ENCODE measurements around the gene KIF6.

The KIF6 gene

GRCh38 chr6:39426073-39426456 is 299.1 kb downstream of the KIF6 start:
- no peak for DNase-seq (ENCODE audit: extremely low read depth in 1 of 2, low read depth in 1 of 2)

- no peak for DNase-seq (ENCODE audit: extremely low read depth in 1 of 2, low read depth in 1 of 2)
Measured at GRCh38 chr6:39425346-39426072, 299.7 kb downstream of the KIF6 start.

GRCh38 chr6:39424831-39425230 is 300.4 kb downstream of the KIF6 start:
- DNase-seq (ENCODE audit: extremely low read depth in 1 of 2, low read depth in 1 of 2) = no peak

GRCh38 chr6:39422238-39422637 is 303.0 kb downstream of the KIF6 start:
- DNase-seq (ENCODE audit: extremely low read depth in 1 of 2, low read depth in 1 of 2) = no peak

- no peak for DNase-seq (ENCODE audit: extremely low read depth in 1 of 2, low read depth in 1 of 2)
Measured at GRCh38 chr6:39421383-39422225, 303.6 kb downstream of the KIF6 start.

GRCh38 chr6:39420300-39421265 is 304.6 kb downstream of the KIF6 start:
- no peak for DNase-seq (ENCODE audit: extremely low read depth in 1 of 2, low read depth in 1 of 2)

GRCh38 chr6:39419607-39420006 is 305.6 kb downstream of the KIF6 start:
- DNase-seq (ENCODE audit: extremely low read depth in 1 of 2, low read depth in 1 of 2) = no peak

- DNase-seq (ENCODE audit: extremely low read depth in 1 of 2, low read depth in 1 of 2) = no peak
Measured at GRCh38 chr6:39417440-39417839, 307.8 kb downstream of the KIF6 start.

- DNase-seq (ENCODE audit: extremely low read depth in 1 of 2, low read depth in 1 of 2) = no peak
Measured at GRCh38 chr6:39416728-39417127, 308.5 kb downstream of the KIF6 start.

GRCh38 chr6:39416026-39416425 is 309.2 kb downstream of the KIF6 start:
- no peak for DNase-seq (ENCODE audit: extremely low read depth in 1 of 2, low read depth in 1 of 2)

GRCh38 chr6:39415482-39415881 is 309.7 kb downstream of the KIF6 start:
- DNase-seq (ENCODE audit: extremely low read depth in 1 of 2, low read depth in 1 of 2) = no peak

GRCh38 chr6:39411465-39411864 is 313.7 kb downstream of the KIF6 start:
- no peak for DNase-seq (ENCODE audit: extremely low read depth in 1 of 2, low read depth in 1 of 2)

GRCh38 chr6:39411001-39411400 is 314.2 kb downstream of the KIF6 start:
- no peak for DNase-seq (ENCODE audit: extremely low read depth in 1 of 2, low read depth in 1 of 2)

- DNase-seq (ENCODE audit: extremely low read depth in 1 of 2, low read depth in 1 of 2) = no peak
Measured at GRCh38 chr6:39409889-39410288, 315.3 kb downstream of the KIF6 start.

- DNase-seq (ENCODE audit: extremely low read depth in 1 of 2, low read depth in 1 of 2) = no peak
Measured at GRCh38 chr6:39407446-39407993, 317.7 kb downstream of the KIF6 start.

GRCh38 chr6:39404312-39404711 is 320.9 kb downstream of the KIF6 start:
- no peak for DNase-seq (ENCODE audit: extremely low read depth in 1 of 2, low read depth in 1 of 2)

- DNase-seq (ENCODE audit: extremely low read depth in 1 of 2, low read depth in 1 of 2) = no peak
Measured at GRCh38 chr6:39403304-39403703, 321.9 kb downstream of the KIF6 start.

- DNase-seq (ENCODE audit: extremely low read depth in 1 of 2, low read depth in 1 of 2) = no peak
Measured at GRCh38 chr6:39402239-39402751, 322.9 kb downstream of the KIF6 start.

- DNase-seq (ENCODE audit: extremely low read depth in 1 of 2, low read depth in 1 of 2) = no peak
Measured at GRCh38 chr6:39401376-39401775, 323.8 kb downstream of the KIF6 start.

GRCh38 chr6:39400026-39400425 is 325.2 kb downstream of the KIF6 start:
- no peak for DNase-seq (ENCODE audit: extremely low read depth in 1 of 2, low read depth in 1 of 2)

- no peak for DNase-seq (ENCODE audit: extremely low read depth in 1 of 2, low read depth in 1 of 2)
Measured at GRCh38 chr6:39396854-39397253, 328.4 kb downstream of the KIF6 start.
